ENCODE data around the gene DGKA.

DNA sequence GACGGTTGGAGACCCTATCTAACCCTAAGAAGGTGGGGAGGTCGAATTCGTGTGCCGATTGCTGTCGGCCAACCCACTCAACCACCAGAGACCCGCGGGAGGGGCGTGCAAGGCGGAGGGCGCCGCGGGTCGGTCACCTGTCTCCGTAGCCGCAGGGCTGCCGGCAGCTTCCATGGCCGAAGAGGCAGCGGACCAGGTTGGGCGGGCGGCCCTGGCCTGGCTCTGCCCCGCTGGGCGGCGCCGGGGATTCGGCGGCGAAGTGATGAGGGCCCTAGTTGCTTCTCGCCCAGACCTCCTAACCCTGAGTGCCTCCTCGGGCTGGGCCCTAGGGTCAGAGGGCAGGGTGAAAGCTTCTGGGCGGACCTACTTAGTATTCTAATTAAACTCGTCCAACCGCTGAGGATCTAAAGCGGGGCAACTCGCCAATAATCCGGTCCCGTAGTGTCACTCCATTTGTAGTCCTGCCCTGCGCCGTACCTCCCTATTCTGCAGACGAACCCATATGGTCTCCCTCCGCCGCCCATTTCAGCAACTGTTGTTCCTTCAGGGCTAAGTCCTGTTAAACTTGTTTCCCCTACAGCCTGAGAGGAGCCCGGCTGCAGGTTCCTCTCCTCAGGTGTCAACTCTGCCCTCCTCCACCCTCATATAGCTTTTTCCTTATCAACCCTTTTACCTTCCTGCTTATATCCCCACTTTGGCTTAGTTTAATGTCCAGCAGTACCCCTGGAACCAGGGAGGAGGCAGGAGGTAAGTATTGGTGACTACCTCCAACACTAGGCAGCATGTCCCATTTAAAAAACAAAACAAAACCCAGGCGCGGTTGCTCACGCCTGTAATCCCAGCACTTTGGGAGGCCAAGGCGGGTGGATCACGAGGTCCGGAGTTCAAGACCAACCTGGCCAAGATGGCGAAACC, 3.1 kb upstream of the DGKA start, which contains the start of gene PYM1:
- TF ChIP-seq TOX (CRISPR knock-in tag; IDR thresholded peaks at IDR 0.05; ENCODE audit: borderline replicate concordance), result no peak
- TF ChIP-seq, protein P1, sequence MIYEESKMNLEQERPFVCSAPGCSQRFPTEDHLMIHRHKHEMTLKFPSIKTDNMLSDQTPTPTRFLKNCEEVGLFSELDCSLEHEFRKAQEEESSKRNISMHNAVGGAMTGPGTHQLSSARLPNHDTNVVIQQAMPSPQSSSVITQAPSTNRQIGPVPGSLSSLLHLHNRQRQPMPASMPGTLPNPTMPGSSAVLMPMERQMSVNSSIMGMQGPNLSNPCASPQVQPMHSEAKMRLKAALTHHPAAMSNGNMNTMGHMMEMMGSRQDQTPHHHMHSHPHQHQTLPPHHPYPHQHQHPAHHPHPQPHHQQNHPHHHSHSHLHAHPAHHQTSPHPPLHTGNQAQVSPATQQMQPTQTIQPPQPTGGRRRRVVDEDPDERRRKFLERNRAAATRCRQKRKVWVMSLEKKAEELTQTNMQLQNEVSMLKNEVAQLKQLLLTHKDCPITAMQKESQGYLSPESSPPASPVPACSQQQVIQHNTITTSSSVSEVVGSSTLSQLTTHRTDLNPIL (CRISPR knock-in tag; IDR thresholded peaks at IDR 0.05; ENCODE audit: low read depth), result no peak
- no peak for TF ChIP-seq CSDC2 (CRISPR knock-in tag; IDR thresholded peaks at IDR 0.05)
- no peak for TF ChIP-seq RARB (CRISPR knock-in tag; IDR thresholded peaks at IDR 0.05)
- no peak for TF ChIP-seq PPARA (CRISPR knock-in tag; IDR thresholded peaks at IDR 0.05; ENCODE audit: borderline replicate concordance)
- no peak for TF ChIP-seq BACH2 (CRISPR knock-in tag; IDR thresholded peaks at IDR 0.05; ENCODE audit: borderline replicate concordance)
- TF ChIP-seq ZNF565 (CRISPR knock-in tag; conservative IDR thresholded peaks at IDR 0.05; ENCODE audit: low read depth), result no peak
- TF ChIP-seq, protein P2, sequence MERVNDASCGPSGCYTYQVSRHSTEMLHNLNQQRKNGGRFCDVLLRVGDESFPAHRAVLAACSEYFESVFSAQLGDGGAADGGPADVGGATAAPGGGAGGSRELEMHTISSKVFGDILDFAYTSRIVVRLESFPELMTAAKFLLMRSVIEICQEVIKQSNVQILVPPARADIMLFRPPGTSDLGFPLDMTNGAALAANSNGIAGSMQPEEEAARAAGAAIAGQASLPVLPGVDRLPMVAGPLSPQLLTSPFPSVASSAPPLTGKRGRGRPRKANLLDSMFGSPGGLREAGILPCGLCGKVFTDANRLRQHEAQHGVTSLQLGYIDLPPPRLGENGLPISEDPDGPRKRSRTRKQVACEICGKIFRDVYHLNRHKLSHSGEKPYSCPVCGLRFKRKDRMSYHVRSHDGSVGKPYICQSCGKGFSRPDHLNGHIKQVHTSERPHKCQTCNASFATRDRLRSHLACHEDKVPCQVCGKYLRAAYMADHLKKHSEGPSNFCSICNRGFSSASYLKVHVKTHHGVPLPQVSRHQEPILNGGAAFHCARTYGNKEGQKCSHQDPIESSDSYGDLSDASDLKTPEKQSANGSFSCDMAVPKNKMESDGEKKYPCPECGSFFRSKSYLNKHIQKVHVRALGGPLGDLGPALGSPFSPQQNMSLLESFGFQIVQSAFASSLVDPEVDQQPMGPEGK (CRISPR knock-in tag; IDR thresholded peaks at IDR 0.05; ENCODE audit: borderline replicate concordance), result no peak
- TF ChIP-seq ZC3H10 (CRISPR knock-in tag; IDR thresholded peaks at IDR 0.05), result no peak
- TF ChIP-seq, protein P3, sequence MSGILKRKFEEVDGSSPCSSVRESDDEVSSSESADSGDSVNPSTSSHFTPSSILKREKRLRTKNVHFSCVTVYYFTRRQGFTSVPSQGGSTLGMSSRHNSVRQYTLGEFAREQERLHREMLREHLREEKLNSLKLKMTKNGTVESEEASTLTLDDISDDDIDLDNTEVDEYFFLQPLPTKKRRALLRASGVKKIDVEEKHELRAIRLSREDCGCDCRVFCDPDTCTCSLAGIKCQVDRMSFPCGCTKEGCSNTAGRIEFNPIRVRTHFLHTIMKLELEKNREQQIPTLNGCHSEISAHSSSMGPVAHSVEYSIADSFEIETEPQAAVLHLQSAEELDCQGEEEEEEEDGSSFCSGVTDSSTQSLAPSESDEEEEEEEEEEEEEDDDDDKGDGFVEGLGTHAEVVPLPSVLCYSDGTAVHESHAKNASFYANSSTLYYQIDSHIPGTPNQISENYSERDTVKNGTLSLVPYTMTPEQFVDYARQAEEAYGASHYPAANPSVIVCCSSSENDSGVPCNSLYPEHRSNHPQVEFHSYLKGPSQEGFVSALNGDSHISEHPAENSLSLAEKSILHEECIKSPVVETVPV (CRISPR knock-in tag; IDR thresholded peaks at IDR 0.05), result no peak
